Effector memory CD4-positive, alpha-beta T cell (primary cell): Measurements from ENCODE around the gene ACSL3.
A peak's percentile ranks its signal among the peaks of the same experiment; 100 is the strongest.

Experiments
- DNase-seq, 3 donors: peaks; one replicate each; pipeline ENCODE4 v3.0.0-alpha.2; 2020
- H3K27ac ChIP-seq: 2 replicates; pipeline ENCODE4 v1.7.0; 2013; ENCODE audit warnings: mild to moderate bottlenecking, low read length, moderate library complexity; ENCODE audit not compliant: insufficient read depth, poor library complexity, severe bottlenecking
- H3K27me3 ChIP-seq: replicated peaks from 2 replicates; pipeline ENCODE4 v1.7.0; 2013; ENCODE audit warnings: mild to moderate bottlenecking, low read length; ENCODE audit not compliant: insufficient read depth, control insufficient read depth, poor library complexity, severe bottlenecking
- H3K36me3 ChIP-seq: 2 replicates; pipeline ENCODE4 v1.7.0; 2013; ENCODE audit warnings: mild to moderate bottlenecking, low read length, moderate library complexity; ENCODE audit not compliant: control insufficient read depth, insufficient read depth
- H3K4me1 ChIP-seq: 2 replicates; pipeline ENCODE4 v1.7.0; 2013; ENCODE audit warnings: low read length, mild to moderate bottlenecking; ENCODE audit not compliant: control insufficient read depth, insufficient read depth, poor library complexity, severe bottlenecking
- H3K4me3 ChIP-seq: 2 replicates; pipeline ENCODE4 v1.7.0; 2013; ENCODE audit warnings: low read length, low read depth, mild to moderate bottlenecking; ENCODE audit not compliant: insufficient read depth, poor library complexity, severe bottlenecking
- H3K9me3 ChIP-seq: 2 replicates; pipeline ENCODE4 v1.7.0; 2013; ENCODE audit warnings: mild to moderate bottlenecking, low read length, moderate library complexity; ENCODE audit not compliant: control insufficient read depth

The ACSL3 gene

GRCh38 chr2:222892761-222893160 lies 31.9 kb downstream of the ACSL3 start:
- Histone ChIP-seq H3K9me3 (no peaks in the 10 kb centered on the region), H3K36me3 (no peaks in the 10 kb centered on the region), H3K4me1 (no peaks in the 10 kb centered on the region), H3K27me3 (no peaks in the 10 kb centered on the region), H3K4me3 (no peak overlapping the region), H3K27ac (no peak overlapping the region)
- no peak for DNase-seq

- no peak for DNase-seq
- Histone ChIP-seq H3K27me3 (no peaks in the 10 kb centered on the region), H3K36me3 (no peaks in the 10 kb centered on the region), H3K27ac (no peak overlapping the region), H3K4me3 (no peak overlapping the region), H3K9me3 (no peaks in the 10 kb centered on the region), H3K4me1 (no peaks in the 10 kb centered on the region)
Observed at GRCh38 chr2:222893716-222894115, 32.9 kb downstream of the ACSL3 start.

- H3K4me3 ChIP-seq = no peak overlapping the region
- no peaks in the 10 kb centered on the region for H3K9me3 ChIP-seq
- no peaks in the 10 kb centered on the region for H3K36me3 ChIP-seq
- DNase-seq = no peak
- H3K27me3 ChIP-seq = no peaks in the 10 kb centered on the region
- no peak overlapping the region for H3K27ac ChIP-seq
- no peaks in the 10 kb centered on the region for H3K4me1 ChIP-seq
Observed at GRCh38 chr2:222895144-222895543, 34.3 kb downstream of the ACSL3 start.

DNA sequence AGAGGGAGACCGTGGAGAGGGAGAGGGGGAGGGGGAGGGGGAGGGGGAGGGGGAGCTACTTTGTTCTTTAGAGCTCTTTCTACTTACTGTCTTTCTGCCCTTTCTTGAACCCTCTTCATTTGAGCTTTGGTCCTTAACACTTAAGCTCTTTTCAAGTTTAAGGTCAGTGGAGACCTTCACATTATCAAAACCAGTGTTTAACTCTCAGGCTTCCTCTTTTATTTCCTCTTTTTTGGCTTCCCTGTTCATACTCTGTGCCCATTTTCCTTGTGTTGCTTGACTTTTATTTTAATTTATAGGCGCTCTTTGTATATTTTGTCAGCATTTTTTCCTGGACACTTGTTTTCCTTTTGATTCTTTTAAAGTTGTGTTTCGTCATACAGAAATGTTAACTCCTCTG lies 37.1 kb downstream of the ACSL3 start:
- H3K9me3 ChIP-seq = no peaks in the 10 kb centered on the region
- H3K36me3 ChIP-seq = no peaks in the 10 kb centered on the region
- H3K4me3 ChIP-seq = no peak overlapping the region
- no peaks in the 10 kb centered on the region for H3K4me1 ChIP-seq
- DNase-seq = no peak
- no peaks in the 10 kb centered on the region for H3K27me3 ChIP-seq
- H3K27ac ChIP-seq = no peak overlapping the region

- Histone ChIP-seq H3K27ac (no peak overlapping the region), H3K9me3 (no peaks in the 10 kb centered on the region), H3K4me3 (no peak overlapping the region), H3K27me3 (no peaks in the 10 kb centered on the region), H3K36me3 (no peaks in the 10 kb centered on the region), H3K4me1 (no peaks in the 10 kb centered on the region)
- no peak for DNase-seq
Observed at GRCh38 chr2:222899413-222900181, 38.8 kb downstream of the ACSL3 start.

GRCh38 chr2:222900354-222900753 lies 39.5 kb downstream of the ACSL3 start:
- no peaks in the 10 kb centered on the region for H3K9me3 ChIP-seq
- no peaks in the 10 kb centered on the region for H3K27me3 ChIP-seq
- DNase-seq = no peak
- H3K4me3 ChIP-seq = no peak overlapping the region
- no peaks in the 10 kb centered on the region for H3K4me1 ChIP-seq
- no peaks in the 10 kb centered on the region for H3K36me3 ChIP-seq
- no peak overlapping the region for H3K27ac ChIP-seq

DNA sequence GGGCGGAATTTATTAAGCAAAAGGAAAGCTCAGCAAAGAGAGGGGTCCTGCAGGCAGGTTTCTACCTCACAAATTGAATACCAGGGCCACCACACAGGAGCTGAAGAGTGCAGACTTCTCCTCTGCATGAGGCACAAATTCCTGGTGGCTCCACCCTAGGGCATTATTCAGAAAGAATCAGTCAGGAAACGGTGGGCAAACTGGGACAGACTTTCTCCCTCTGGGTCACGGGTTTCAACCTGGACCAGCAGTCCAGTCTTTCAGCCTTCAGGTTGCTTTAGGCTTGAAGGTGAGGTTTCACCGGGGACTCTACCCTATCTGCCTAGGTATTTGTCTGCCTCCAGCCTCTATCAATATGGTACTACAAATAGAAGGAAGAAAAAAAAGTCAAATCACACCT lies 41.8 kb downstream of the ACSL3 start:
- no peaks in the 10 kb centered on the region for H3K9me3 ChIP-seq
- no peak overlapping the region for H3K4me3 ChIP-seq
- no peaks in the 10 kb centered on the region for H3K27me3 ChIP-seq
- no peak for DNase-seq
- H3K4me1 ChIP-seq = no peaks in the 10 kb centered on the region
- no peak overlapping the region for H3K27ac ChIP-seq
- H3K36me3 ChIP-seq = no peaks in the 10 kb centered on the region

DNA sequence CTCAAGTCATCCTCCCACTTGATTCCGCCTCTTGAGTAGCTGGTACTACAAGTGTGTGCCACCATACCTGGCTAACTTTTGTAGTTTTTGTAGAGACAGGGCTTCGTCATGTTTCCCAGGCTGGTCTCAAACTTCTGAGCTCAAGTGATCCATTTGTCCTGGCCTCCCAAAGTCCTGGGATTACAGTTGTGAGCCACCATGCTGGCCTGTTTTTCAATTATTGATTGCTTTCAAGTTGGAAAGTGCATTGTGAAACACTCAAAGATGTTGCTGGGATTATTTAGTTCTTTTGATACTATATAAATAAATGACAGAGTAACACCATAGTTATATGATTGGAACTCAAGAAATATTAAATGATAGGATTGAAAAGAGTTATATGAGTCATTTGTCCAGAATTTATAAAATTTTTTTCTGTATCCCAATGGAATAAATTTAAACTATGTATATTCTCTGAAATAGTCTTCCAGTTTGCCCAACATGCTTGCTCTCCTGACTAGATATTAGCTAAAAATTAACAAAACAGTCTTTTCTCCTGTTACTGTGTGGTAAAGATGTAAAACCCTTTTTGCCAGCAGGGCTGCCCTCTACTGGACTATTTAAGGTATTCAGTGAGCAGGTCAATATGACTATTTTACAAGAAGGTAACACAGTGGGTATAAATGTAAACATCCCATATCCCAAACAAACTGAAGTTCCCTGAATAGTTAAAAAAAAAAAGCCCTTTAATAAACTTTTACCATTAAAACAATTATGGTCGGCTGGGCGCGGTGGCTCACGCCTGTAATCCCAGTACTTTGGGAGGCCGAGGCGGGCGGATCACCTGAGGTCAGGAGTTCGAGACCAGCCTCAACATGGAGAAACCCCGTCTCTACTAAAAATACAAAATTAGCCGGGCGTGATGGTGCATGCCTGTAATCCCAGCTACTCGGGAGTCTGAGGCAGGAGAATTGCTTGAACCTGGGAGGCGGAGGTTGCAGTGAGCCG lies 42.7 kb downstream of the ACSL3 start:
- peak in 1 of 3 donors; percentile 3 for DNase-seq
- H3K9me3 ChIP-seq = no peaks in the 10 kb centered on the region
- H3K4me1 ChIP-seq = no peaks in the 10 kb centered on the region
- H3K36me3 ChIP-seq = no peaks in the 10 kb centered on the region
- H3K27me3 ChIP-seq = no peaks in the 10 kb centered on the region
- no peak overlapping the region for H3K4me3 ChIP-seq
- H3K27ac ChIP-seq = no peak overlapping the region

DNA sequence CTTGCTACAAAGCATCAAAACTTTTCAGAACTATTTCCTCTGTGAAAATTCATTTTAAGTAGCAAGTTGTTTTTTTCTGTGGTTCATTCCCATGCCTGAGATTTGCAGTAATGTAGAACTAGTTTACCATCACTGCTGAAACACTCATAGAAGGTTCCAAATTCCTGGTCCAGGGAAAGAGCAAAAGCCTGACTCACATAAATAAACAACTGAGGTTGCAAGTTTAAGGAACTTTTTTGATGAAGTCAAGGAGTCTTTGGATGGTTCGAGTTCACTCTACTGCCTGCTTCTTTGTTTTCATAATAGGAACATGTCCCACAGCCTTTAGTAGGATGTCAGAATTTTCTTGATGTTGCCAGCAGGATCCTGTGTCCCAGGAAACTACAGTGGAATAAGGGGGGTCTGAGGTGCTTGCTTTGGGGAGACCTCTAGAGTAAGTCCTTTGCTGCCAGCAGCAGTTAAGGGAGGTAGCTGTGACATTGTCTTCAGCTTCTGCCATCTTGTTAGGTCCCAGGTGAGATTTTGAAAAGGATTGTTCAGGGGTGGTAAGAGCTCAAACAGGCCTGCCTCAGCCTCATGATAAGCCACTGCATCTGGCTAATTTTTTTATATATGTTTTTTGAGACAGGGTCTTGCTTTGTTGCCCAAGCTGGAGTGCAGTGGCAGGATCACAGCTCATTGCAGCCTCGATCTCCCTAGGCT lies 43.9 kb downstream of the ACSL3 start:
- peaks cover 5% of the 10 kb centered on the region for H3K36me3 ChIP-seq
- no peak for DNase-seq
- no peaks in the 10 kb centered on the region for H3K4me1 ChIP-seq
- H3K4me3 ChIP-seq = no peak overlapping the region
- H3K9me3 ChIP-seq = no peaks in the 10 kb centered on the region
- no peaks in the 10 kb centered on the region for H3K27me3 ChIP-seq
- no peak overlapping the region for H3K27ac ChIP-seq
